Left renal pelvis (tissue), 4 donors: ENCODE results near the gene APEH. TPM values are rescaled to one million over a fixed set of nuclear protein-coding genes. Genes with fewer than 3 reads are reported as not detected.

Source experiments
- DNase-seq, 4 donors: peaks; one replicate each; pipeline ENCODE4 v3.0.0-alpha.2; 2013; ENCODE audit warnings: low read depth in 4 of 4, low spot score in 3 of 4
- polyA plus RNA-seq, 4 donors: library from polyadenylated mRNA; unstranded; fragments of 120-200 nt; gene quantifications; one replicate each; pipeline ENCODE4 v1.2.1, GENCODE V29; 2013; ENCODE audit not compliant: insufficient read length in 4 of 4

The APEH gene
- polyA plus RNA-seq, 4 donors, result 76.0 to 158 (median 140) TPM

DNA sequence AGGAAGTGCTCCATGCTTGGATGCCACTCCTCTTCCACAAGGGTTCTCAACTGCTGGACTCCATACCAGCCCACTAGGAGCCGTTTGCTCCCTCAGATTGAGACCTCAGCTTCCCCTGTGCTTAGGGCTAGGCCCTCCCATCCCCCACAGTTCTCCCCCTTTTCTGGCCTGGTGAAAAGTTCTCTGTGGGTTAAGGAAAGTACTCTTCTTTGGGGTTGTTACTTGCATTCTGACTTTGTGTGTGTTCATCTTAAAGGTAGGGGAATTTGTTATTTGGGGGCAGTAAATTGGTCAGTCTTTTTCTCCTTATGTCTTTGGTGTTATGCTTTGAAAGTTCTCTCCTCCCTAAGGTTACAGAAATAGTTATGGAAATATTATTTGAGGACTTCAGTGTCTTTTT lies 24.0 kb upstream of the APEH start:
- no peak for DNase-seq

DNA sequence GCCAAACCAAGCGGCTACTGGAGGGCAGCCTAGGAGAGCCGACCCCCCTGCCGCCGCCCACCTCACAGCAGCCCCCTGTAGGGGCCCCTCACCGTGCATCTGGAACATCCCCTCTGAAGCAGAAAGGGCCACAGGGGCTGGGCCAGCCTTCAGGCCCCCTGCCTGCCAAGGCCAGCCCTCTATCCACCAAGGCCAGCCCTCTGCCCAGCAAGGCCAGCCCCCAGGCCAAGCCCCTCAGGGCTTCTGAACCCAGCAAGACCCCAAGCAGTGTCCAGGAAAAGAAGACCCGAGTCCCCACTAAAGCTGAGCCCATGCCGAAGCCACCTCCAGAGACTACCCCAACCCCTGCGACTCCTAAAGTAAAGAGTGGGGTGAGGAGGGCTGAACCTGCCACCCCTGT lies 23.5 kb upstream of the APEH start:
- DNase-seq, result no peak

- no peak for DNase-seq
Measured at GRCh38 chr3:49652218-49652902, 21.8 kb upstream of the APEH start.

DNA sequence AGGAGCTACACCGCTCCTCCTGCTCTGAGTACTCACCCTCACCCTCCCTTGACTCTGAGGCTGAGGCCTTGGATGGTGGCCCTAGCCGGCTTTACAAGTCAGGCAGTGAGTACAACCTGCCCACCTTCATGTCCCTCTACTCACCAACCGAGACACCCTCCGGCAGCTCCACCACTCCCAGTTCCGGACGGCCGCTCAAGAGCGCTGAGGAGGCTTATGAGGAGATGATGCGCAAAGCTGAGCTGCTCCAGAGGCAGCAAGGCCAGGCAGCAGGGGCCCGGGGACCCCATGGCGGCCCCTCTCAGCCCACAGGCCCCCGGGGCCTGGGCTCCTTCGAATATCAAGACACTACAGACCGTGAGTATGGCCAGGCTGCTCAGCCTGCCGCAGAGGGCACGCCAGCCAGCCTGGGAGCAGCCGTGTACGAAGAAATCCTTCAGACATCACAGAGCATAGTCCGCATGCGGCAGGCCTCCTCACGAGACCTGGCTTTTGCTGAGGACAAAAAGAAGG lies 21.2 kb upstream of the APEH start:
- no peak for DNase-seq

DNA sequence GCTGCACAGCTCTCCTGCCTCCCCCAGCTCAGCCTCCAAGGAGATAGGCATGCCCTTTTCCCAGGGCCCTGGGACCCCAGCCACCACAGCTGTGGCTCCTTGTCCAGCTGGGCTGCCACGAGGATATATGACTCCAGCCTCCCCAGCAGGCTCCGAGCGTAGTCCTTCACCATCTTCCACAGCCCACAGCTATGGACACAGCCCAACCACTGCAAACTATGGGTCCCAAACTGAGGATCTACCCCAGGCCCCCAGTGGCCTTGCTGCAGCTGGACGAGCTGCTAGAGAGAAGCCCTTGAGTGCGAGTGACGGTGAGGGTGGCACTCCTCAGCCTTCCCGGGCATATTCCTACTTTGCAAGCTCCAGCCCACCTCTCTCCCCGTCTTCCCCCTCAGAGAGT lies 20.5 kb upstream of the APEH start:
- DNase-seq, result no peak

- DNase-seq, result no peak
Measured at GRCh38 chr3:49654176-49654825, 19.9 kb upstream of the APEH start.

- DNase-seq, result no peak
Measured at GRCh38 chr3:49654955-49655556, 19.1 kb upstream of the APEH start.

- DNase-seq, result no peak
Measured at GRCh38 chr3:49655731-49656285, 18.3 kb upstream of the APEH start.

DNA sequence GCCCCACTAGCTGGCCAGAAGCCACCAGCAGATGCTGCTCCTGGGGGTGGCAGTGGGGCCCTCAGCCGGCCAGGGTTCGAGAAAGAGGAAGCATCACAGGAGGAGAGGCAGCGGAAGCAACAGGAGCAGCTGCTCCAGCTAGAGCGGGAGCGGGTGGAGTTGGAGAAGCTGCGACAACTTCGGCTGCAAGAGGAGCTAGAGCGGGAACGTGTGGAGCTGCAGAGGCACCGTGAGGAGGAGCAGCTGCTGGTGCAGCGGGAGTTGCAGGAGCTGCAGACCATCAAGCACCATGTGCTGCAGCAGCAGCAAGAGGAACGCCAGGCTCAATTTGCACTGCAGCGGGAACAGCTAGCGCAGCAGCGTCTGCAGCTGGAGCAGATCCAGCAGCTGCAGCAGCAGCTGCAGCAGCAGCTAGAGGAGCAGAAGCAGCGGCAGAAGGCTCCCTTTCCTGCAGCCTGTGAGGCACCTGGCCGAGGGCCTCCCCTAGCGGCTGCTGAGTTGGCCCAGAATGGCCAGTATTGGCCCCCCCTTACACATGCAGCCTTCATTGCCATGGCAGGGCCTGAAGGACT lies 17.5 kb upstream of the APEH start:
- DNase-seq, result no peak

DNA sequence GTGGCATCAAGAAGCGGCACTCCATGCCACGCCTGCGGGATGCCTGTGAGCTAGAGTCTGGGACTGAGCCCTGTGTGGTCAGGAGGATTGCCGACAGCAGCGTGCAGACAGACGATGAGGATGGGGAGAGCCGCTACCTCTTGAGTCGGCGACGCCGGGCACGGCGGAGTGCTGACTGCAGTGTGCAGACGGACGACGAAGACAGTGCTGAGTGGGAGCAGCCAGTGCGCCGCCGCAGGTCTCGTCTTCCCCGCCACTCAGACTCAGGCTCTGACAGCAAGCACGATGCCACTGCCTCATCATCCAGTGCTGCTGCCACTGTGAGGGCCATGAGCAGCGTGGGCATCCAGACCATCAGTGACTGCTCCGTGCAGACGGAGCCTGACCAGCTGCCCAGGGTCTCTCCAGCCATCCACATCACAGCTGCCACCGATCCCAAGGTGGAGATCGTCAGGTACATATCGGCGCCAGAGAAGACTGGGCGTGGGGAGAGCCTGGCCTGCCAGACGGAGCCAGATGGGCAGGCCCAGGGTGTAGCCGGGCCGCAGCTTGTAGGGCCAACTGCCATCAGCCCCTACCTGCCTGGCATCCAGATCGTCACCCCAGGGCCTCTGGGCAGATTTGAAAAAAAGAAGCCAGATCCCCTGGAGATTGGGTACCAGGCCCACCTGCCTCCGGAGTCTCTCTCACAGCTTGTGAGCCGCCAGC lies 16.8 kb upstream of the APEH start:
- no peak for DNase-seq

DNA sequence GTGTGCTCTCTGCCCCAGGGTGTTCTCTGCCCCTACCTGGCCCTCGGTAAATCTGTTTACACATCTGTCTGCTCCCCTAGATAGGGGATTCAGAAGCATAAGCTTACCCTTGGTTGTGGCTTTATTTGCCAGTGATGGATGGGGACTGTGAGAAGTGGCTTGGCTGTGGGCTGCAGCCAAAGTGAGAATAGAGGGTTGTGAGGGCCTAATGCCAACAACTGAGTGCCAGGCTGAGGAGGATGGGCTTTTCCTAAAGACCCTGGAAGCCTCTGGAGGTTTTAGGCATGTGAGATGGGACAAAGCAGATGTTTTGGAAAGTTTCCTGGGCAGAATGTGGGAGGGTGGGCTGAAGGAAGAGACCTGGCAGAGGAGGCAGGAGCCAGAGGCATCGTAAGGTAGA lies 15.4 kb upstream of the APEH start:
- no peak for DNase-seq

GRCh38 chr3:49659756-49660155 lies 14.4 kb upstream of the APEH start:
- no peak for DNase-seq

DNA sequence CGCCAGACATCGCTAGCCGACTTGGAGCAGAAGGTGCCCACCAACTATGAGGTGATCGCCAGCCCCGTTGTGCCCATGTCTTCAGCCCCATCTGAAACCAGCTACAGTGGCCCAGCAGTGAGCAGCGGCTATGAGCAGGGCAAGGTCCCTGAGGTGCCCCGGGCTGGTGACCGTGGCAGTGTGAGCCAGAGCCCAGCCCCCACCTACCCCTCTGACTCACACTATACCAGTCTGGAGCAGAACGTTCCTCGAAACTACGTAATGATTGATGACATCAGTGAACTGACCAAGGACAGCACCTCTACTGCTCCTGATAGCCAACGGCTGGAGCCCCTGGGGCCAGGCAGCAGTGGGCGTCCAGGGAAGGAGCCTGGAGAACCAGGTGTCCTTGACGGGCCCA lies 12.9 kb upstream of the APEH start:
- no peak for DNase-seq

DNA sequence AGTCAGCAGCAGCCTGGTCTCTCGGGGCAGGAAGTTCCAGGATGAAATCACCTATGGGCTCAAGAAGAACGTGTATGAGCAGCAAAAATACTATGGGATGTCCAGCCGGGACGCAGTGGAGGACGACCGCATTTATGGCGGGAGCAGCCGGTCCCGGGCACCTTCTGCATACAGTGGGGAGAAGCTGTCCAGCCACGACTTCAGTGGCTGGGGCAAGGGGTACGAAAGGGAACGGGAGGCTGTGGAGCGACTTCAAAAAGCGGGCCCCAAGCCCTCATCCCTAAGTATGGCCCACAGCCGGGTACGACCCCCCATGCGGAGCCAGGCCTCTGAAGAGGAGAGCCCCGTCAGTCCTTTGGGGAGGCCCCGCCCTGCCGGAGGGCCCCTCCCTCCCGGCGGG lies 12.1 kb upstream of the APEH start:
- DNase-seq, result no peak

GRCh38 chr3:49662720-49663413 lies 11.3 kb upstream of the APEH start:
- DNase-seq, result no peak

GRCh38 chr3:49663831-49664230 lies 10.3 kb upstream of the APEH start:
- DNase-seq, result no peak

DNA sequence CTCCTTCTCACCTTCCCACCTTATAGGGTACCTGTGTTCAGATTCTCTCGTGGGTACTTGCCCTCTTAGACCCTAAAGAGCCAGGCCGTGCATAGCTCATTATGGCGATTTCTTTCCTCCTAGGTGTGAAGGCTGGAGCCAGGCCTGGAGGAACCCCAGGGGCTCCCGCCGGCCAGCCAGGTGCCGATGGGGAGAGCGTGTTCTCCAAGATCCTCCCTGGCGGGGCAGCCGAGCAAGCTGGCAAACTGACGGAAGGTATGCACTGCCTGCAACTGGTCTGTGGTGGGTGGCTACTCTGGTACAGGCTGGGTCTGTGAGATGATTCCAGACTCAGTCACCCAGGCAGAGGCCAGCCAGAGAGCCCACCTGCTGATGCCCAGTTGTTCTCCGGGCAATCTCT lies 9.9 kb upstream of the APEH start:
- DNase-seq, result no peak

DNA sequence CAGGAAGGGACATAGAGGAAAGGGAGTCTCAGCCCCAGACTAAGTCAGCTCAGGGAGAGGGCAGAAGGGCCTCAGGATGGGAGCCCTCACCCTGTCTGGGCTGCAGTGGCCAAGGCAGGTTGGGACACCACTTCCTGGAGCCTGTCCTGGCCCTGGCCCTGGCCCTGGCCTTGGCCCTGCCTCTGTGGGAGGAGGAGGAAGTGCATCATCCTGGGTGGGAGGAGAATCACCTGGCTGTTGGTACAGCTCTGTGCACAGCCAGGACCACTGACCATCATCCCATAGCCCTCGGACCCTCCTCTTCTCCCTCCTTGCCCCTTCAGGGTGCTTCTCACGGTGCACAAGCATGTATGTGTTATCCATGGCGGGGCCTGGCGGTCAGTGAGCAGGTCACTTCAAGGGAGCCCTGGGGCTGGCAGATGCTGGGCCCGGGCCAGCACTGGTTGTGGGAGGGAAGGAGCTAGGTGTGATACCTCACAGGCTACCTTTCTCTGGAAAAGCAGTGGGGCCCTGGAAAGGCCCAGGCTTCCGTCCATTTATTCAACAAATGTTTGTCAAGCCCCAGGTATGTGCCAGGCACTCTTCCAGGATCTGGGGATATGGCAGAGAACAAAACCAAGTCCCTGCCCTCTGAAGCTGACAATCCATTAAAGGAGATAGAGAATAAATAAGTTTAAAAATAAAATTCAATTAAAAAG lies 8.2 kb upstream of the APEH start:
- no peak for DNase-seq

DNA sequence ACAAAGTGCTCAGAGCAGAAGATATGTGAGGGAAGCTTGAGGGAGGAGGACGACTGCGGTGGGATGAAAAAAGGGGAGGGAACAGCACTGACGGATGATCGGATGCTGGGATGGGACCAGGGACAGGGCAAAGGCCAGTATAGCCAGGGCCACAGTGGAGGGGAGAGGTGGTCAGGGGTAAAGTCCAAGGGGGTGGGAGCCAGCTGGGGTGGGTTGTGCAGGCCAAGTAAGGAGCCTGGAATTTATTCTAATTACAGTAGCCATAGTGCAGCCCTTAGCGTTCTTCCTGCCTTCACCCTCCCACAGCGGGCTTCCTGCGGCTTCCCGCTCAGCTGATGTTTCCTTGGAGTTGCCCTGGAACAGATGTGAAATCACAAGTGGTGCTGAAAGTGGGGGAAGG lies 7.6 kb upstream of the APEH start:
- no peak for DNase-seq
